SK-N-MC (cell line): ENCODE measurements around the gene INPP4B.

Experiments
- EZH2 ChIP-seq: fragments of 200-600 bp; sonication (generic); IDR thresholded peaks from one replicate; pipeline ENCODE4 v1.6.1; 2017; ENCODE audit warnings: antibody characterized with exemption
- POLR2AphosphoS5 ChIP-seq: IDR thresholded peaks from 2 replicates; pipeline ENCODE4 v1.6.1; 2012; ENCODE audit warnings: mild to moderate bottlenecking, low read depth, low read length, borderline replicate concordance

- no peak for TF ChIP-seq EZH2
- TF ChIP-seq POLR2AphosphoS5 = no peak
Observed at GRCh38 chr4:142473960-142474338, 372.2 kb downstream of the INPP4B start.
